ENCODE data around the gene MACF1.

DNA sequence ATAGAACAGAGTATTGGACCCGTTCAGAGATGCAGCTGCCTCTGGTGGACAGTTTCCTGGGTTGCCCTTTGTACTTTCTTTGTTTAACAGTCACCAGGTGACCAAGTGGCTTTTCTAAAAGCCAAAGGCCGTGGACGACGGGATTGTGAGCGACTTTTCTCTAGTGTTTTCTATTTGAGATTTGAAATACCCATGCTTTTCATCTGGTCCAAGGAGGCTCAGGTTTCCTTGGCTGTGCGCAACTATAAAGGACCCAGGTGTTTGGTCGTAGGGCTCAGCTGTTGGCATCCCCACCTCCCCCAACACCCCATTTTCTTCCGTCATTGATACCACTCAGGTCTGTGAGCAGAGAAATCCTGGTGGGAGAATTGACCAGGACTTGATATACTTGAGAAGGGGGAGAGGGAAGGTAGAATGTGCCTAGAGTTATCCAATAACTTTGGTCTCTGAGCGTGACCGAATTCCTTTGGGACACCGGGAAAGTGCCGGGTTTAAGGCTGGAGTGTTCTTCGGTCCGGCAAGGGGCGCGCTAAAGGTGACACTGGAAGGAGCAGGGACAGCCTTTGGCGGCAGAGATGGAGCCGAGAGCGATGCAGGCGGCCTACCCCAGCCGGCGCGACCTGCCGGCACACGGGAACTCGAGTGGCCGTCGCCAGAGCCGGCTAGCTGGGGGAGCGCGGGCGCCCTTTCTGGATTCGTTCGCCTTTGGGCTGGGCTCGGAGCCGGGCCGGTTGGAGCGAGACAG, 203.6 kb downstream of the MACF1 start:
- TF ChIP-seq, protein P1, sequence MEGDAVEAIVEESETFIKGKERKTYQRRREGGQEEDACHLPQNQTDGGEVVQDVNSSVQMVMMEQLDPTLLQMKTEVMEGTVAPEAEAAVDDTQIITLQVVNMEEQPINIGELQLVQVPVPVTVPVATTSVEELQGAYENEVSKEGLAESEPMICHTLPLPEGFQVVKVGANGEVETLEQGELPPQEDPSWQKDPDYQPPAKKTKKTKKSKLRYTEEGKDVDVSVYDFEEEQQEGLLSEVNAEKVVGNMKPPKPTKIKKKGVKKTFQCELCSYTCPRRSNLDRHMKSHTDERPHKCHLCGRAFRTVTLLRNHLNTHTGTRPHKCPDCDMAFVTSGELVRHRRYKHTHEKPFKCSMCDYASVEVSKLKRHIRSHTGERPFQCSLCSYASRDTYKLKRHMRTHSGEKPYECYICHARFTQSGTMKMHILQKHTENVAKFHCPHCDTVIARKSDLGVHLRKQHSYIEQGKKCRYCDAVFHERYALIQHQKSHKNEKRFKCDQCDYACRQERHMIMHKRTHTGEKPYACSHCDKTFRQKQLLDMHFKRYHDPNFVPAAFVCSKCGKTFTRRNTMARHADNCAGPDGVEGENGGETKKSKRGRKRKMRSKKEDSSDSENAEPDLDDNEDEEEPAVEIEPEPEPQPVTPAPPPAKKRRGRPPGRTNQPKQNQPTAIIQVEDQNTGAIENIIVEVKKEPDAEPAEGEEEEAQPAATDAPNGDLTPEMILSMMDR (IDR thresholded peaks at IDR 0.05; ENCODE audit: low read length), result no peak
- no peak for TF ChIP-seq EZH2 (optimal IDR thresholded peaks at IDR 0.05; ENCODE audit: low read depth, low read length)
